KMS-11 (cell line): ENCODE measurements around the gene CRK.

ENCODE experiments used
- H2AFZ ChIP-seq: fragments of 200-600 bp; sonication (generic); 2 replicates; pipeline ENCODE4 v1.6.1; 2016; ENCODE audit warnings: antibody characterized with exemption, mixed run types, low read depth
- H3K27ac ChIP-seq: fragments of 200-600 bp; sonication (generic); 2 replicates; pipeline ENCODE4 v1.6.1; 2016; ENCODE audit warnings: mild to moderate bottlenecking, mixed run types
- H3K27me3 ChIP-seq: fragments of 200-600 bp; sonication (generic); 2 replicates; pipeline ENCODE4 v1.6.1; 2017; ENCODE audit warnings: mild to moderate bottlenecking, low read depth, mixed run types, moderate library complexity; ENCODE audit not compliant: insufficient read depth
- H3K36me3 ChIP-seq: fragments of 200-600 bp; sonication (generic); 2 replicates; pipeline ENCODE4 v1.6.1; 2017; ENCODE audit warnings: mild to moderate bottlenecking, mixed run types; ENCODE audit not compliant: insufficient read depth
- H3K4me1 ChIP-seq: fragments of 200-600 bp; sonication (generic); 2 replicates; pipeline ENCODE4 v1.6.1; 2016; ENCODE audit warnings: mild to moderate bottlenecking, low read depth, mixed run types; ENCODE audit not compliant: poor library complexity, severe bottlenecking
- H3K4me2 ChIP-seq: fragments of 200-600 bp; sonication (generic); 2 replicates; pipeline ENCODE4 v1.7.0; 2016; ENCODE audit warnings: mild to moderate bottlenecking, mixed run types
- H3K4me3 ChIP-seq: fragments of 200-600 bp; sonication (generic); IDR thresholded peaks from 2 replicates; pipeline ENCODE4 v1.6.1; 2017; ENCODE audit warnings: low read depth, low read length, mixed read lengths; ENCODE audit not compliant: insufficient read depth
- H3K79me2 ChIP-seq: fragments of 200-600 bp; sonication (generic); 2 replicates; pipeline ENCODE4 v1.6.1; 2016; ENCODE audit warnings: low read depth, mixed run types; ENCODE audit not compliant: insufficient read depth
- H3K9ac ChIP-seq: fragments of 200-600 bp; sonication (generic); 2 replicates; pipeline ENCODE4 v1.6.1; 2016; ENCODE audit warnings: mild to moderate bottlenecking, mixed run types
- H4K20me1 ChIP-seq: fragments of 200-600 bp; sonication (generic); 2 replicates; pipeline ENCODE4 v1.6.1; 2016; ENCODE audit warnings: mild to moderate bottlenecking, mixed run types; ENCODE audit not compliant: insufficient read depth
- CTCF ChIP-seq: fragments of 200-600 bp; sonication (generic); conservative IDR thresholded peaks from 2 replicates; pipeline ENCODE4 v1.6.1; 2017; ENCODE audit warnings: low read depth, mild to moderate bottlenecking, antibody characterized with exemption, low read length, moderate library complexity, mixed read lengths

The CRK gene

GRCh38 chr17:1492249-1493206 lies 36.5 kb upstream of the CRK start, which contains the start of gene MYO1C:
TSS of gene MYO1C (minus strand) at chr17:1492686. CDS start at chr17:1492487, 199 bp downstream.
- no peak within 1 kb of the TSS for H3K27ac ChIP-seq
- no peaks in the 10 kb centered on the region for H4K20me1 ChIP-seq
- H3K9ac ChIP-seq = no peak within 1 kb of the TSS

GRCh38 chr17:1491443-1492248 lies 35.6 kb upstream of the CRK start:
- H3K9ac ChIP-seq = peak overlapping the region; percentile 46; the same call in 1 of the 2 replicates

More at GRCh38 chr17:1492249-1493206, 36.5 kb upstream of the CRK start, which contains the start of gene MYO1C:
- TF ChIP-seq CTCF = no peak
- H3K79me2 ChIP-seq = no peaks in the 10 kb centered on the region
- peaks cover 11% of the 10 kb centered on the region for H3K4me1 ChIP-seq
- peak within 1 kb of the TSS; percentile 64 for H2AFZ ChIP-seq
- no peaks in the 10 kb centered on the region for H3K27me3 ChIP-seq
- H3K4me3 ChIP-seq = no peak within 1 kb of the TSS
- peak within 1 kb of the TSS; percentile 82 for H3K4me2 ChIP-seq
- H3K36me3 ChIP-seq = no peaks in the 10 kb centered on the region

GRCh38 chr17:1490643-1491442 lies 34.8 kb upstream of the CRK start:
- Histone ChIP-seq H2AFZ (peak overlapping the region; percentile 49; the same call in 1 of the 2 replicates), H3K4me2 (peak overlapping the region; percentile 73), H3K36me3 (no peaks in the 10 kb centered on the region), H3K79me2 (no peaks in the 10 kb centered on the region), H4K20me1 (no peaks in the 10 kb centered on the region), H3K9ac (peak overlapping the region; percentile 46; the same call in 1 of the 2 replicates), H3K4me1 (peaks cover 22% of the 10 kb centered on the region), H3K27ac (no peak overlapping the region), H3K27me3 (no peaks in the 10 kb centered on the region), H3K4me3 (no peak overlapping the region)
- TF ChIP-seq CTCF = no peak

More at GRCh38 chr17:1491443-1492248, 35.6 kb upstream of the CRK start:
- Histone ChIP-seq H3K36me3 (no peaks in the 10 kb centered on the region), H4K20me1 (no peaks in the 10 kb centered on the region), H3K4me2 (peak overlapping the region; percentile 82), H2AFZ (peak overlapping the region; percentile 64), H3K79me2 (no peaks in the 10 kb centered on the region), H3K27me3 (no peaks in the 10 kb centered on the region), H3K27ac (no peak overlapping the region), H3K4me1 (peaks cover 19% of the 10 kb centered on the region), H3K4me3 (no peak overlapping the region)
- TF ChIP-seq CTCF = no peak

GRCh38 chr17:1488826-1489270 lies 32.8 kb upstream of the CRK start:
- H3K4me2 ChIP-seq = 0 out of 2 replicates have a peak overlapping the region, but pooled peaks have one; percentile 74
- no peak overlapping the region for H3K9ac ChIP-seq
- H3K79me2 ChIP-seq = no peaks in the 10 kb centered on the region
- H4K20me1 ChIP-seq = no peaks in the 10 kb centered on the region
- H3K4me3 ChIP-seq = no peak overlapping the region
- H3K4me1 ChIP-seq = peaks cover 26% of the 10 kb centered on the region
- no peak for TF ChIP-seq CTCF
- H3K27me3 ChIP-seq = no peaks in the 10 kb centered on the region
- H3K36me3 ChIP-seq = no peaks in the 10 kb centered on the region
- H3K27ac ChIP-seq = no peak overlapping the region
- no peak overlapping the region for H2AFZ ChIP-seq
